Measurements from ENCODE around the gene LDB2.

GRCh38 chr4:16750882-16751642 is 147.4 kb downstream of the LDB2 start:
- no peak for TF ChIP-seq CTCF (IDR thresholded peaks at IDR 0.05)
- no peak for TF ChIP-seq POLR2AphosphoS5 (IDR thresholded peaks at IDR 0.05)
- TF ChIP-seq POLR2A (IDR thresholded peaks at IDR 0.05; ENCODE audit: low read depth), result no peak
- TF ChIP-seq EP300 (IDR thresholded peaks at IDR 0.05), result no peak
